H9 (cell line): ENCODE data around the gene DGKE. TPM values are rescaled to one million over a fixed set of nuclear protein-coding genes. Genes with fewer than 3 reads are reported as not detected.

ENCODE experiments used
- DNase-seq: peaks from one replicate; pipeline ENCODE4 v3.0.0-alpha.2; 2017
- H2AFZ ChIP-seq: one replicate; pipeline ENCODE4 v1.6.1; 2013; ENCODE audit warnings: mild to moderate bottlenecking, low read length, control low read depth, moderate library complexity
- H2AK5ac ChIP-seq: 2 replicates; pipeline ENCODE4 v1.6.1; 2013; ENCODE audit warnings: low read length, control low read depth, mixed read lengths; ENCODE audit not compliant: insufficient read length
- H2BK120ac ChIP-seq: one replicate; pipeline ENCODE4 v1.6.1; 2013; ENCODE audit warnings: low read depth, mild to moderate bottlenecking, low read length, control low read depth, inconsistent platforms; ENCODE audit not compliant: poor library complexity, severe bottlenecking
- H2BK12ac ChIP-seq: 2 replicates; pipeline ENCODE4 v1.6.1; 2013; ENCODE audit warnings: low read length, control low read depth, mixed read lengths, low read depth; ENCODE audit not compliant: insufficient read length
- H2BK15ac ChIP-seq: 2 replicates; pipeline ENCODE4 v1.6.1; 2013; ENCODE audit warnings: low read depth, low read length, control low read depth
- H2BK20ac ChIP-seq: one replicate; pipeline ENCODE4 v1.6.1; 2013; ENCODE audit warnings: low read depth, mild to moderate bottlenecking, low read length, control low read depth, inconsistent platforms; ENCODE audit not compliant: poor library complexity, severe bottlenecking
- H2BK5ac ChIP-seq: 2 replicates; pipeline ENCODE4 v1.6.1; 2013; ENCODE audit warnings: low read length, control low read depth, mixed read lengths; ENCODE audit not compliant: insufficient read length
- H3K14ac ChIP-seq: 2 replicates; pipeline ENCODE4 v1.6.1; 2013; ENCODE audit warnings: low read length, control low read depth; ENCODE audit not compliant: insufficient read depth
- H3K18ac ChIP-seq: 2 replicates; pipeline ENCODE4 v1.6.1; 2013; ENCODE audit warnings: low read depth, mild to moderate bottlenecking, mixed read lengths, low read length, control low read depth; ENCODE audit not compliant: insufficient read length
- H3K23ac ChIP-seq: 2 replicates; pipeline ENCODE4 v1.6.1; 2013; ENCODE audit warnings: low read length, control low read depth, mixed read lengths, low read depth; ENCODE audit not compliant: insufficient read length
- H3K23me2 ChIP-seq: 2 replicates; pipeline ENCODE4 v1.6.1; 2013; ENCODE audit warnings: low read depth, mild to moderate bottlenecking, mixed read lengths, low read length, control low read depth; ENCODE audit not compliant: insufficient read length, poor library complexity, severe bottlenecking
- H3K27ac ChIP-seq: 2 replicates; pipeline ENCODE4 v1.5.1; 2013; ENCODE audit warnings: low read length, control low read depth, mixed read lengths, low read depth; ENCODE audit not compliant: insufficient read length
- H3K27me3 ChIP-seq: 2 replicates; pipeline ENCODE4 v1.6.1; 2013; ENCODE audit warnings: low read length, control low read depth, inconsistent platforms; ENCODE audit not compliant: insufficient read depth
- H3K4ac ChIP-seq: 2 replicates; pipeline ENCODE4 v1.6.1; 2013; ENCODE audit warnings: low read depth, mild to moderate bottlenecking, control low read depth, inconsistent platforms, low read length, moderate library complexity
- H3K4me1 ChIP-seq: 2 replicates; pipeline ENCODE4 v1.6.1; 2013; ENCODE audit warnings: low read length, control low read depth, inconsistent platforms; ENCODE audit not compliant: insufficient read depth
- H3K4me2 ChIP-seq: 2 replicates; pipeline ENCODE4 v1.6.1; 2013; ENCODE audit warnings: low read length, control low read depth, mixed read lengths; ENCODE audit not compliant: insufficient read length, insufficient read depth
- H3K56ac ChIP-seq: 2 replicates; pipeline ENCODE4 v1.6.1; 2013; ENCODE audit warnings: low read depth, mild to moderate bottlenecking, mixed read lengths, low read length, control low read depth; ENCODE audit not compliant: insufficient read length
- H3K79me1 ChIP-seq: 2 replicates; pipeline ENCODE4 v1.6.1; 2013; ENCODE audit warnings: low read depth, mild to moderate bottlenecking, moderate library complexity, low read length, control low read depth, inconsistent platforms; ENCODE audit not compliant: insufficient read depth, poor library complexity, severe bottlenecking
- H3K79me2 ChIP-seq: 2 replicates; pipeline ENCODE4 v1.6.1; 2013; ENCODE audit warnings: low read length, control low read depth, inconsistent platforms; ENCODE audit not compliant: insufficient read depth
- H3K9ac ChIP-seq: 2 replicates; pipeline ENCODE4 v1.6.1; 2013; ENCODE audit warnings: low read length, control low read depth, mixed read lengths; ENCODE audit not compliant: insufficient read length; ENCODE audit errors: extremely low read depth
- H3K9me3 ChIP-seq: one replicate; pipeline ENCODE4 v1.6.1; 2013; ENCODE audit warnings: low read depth, low read length, inconsistent platforms; ENCODE audit not compliant: control insufficient read depth
- H3T11ph ChIP-seq: one replicate; pipeline ENCODE4 v1.6.1; 2013; ENCODE audit warnings: mild to moderate bottlenecking, low read length, control low read depth, inconsistent platforms
- H4K20me1 ChIP-seq: one replicate; pipeline ENCODE4 v1.6.1; 2013; ENCODE audit not compliant: control insufficient read depth, insufficient read length, insufficient read depth
- H4K5ac ChIP-seq: 2 replicates; pipeline ENCODE4 v1.6.1; 2013; ENCODE audit warnings: low read depth, mild to moderate bottlenecking, mixed read lengths, low read length, control low read depth; ENCODE audit not compliant: insufficient read length
- H4K8ac ChIP-seq: replicated peaks from 2 replicates; pipeline ENCODE4 v1.6.1; 2013; ENCODE audit warnings: low read length, control low read depth, mixed read lengths, low read depth; ENCODE audit not compliant: insufficient read length
- H4K91ac ChIP-seq: 2 replicates; pipeline ENCODE4 v1.6.1; 2013; ENCODE audit warnings: low read depth, mild to moderate bottlenecking, moderate library complexity, mixed read lengths, low read length, control low read depth; ENCODE audit not compliant: insufficient read length
- H3K27ac Mint-ChIP-seq, 3 experiments: 2 replicates in 2 of 3; 3 replicates in 1 of 3; pipeline ENCODE4 v1.8.0; 2020 to 2021; ENCODE audit warnings: mixed read lengths in 3 of 3, mild to moderate bottlenecking in 1 of 3, moderate library complexity in 1 of 3
- H3K27me3 Mint-ChIP-seq: 2 replicates; pipeline ENCODE4 v1.8.0; 2021; ENCODE audit warnings: low read depth, mild to moderate bottlenecking, moderate library complexity, mixed read lengths
- H3K36me3 Mint-ChIP-seq, 3 experiments: 2 replicates in 2 of 3; 3 replicates in 1 of 3; pipeline ENCODE4 v1.8.0; 2020 to 2021; ENCODE audit warnings: low read depth in 3 of 3, mixed read lengths in 3 of 3; ENCODE audit not compliant: insufficient read depth in 1 of 3
- H3K4me1 Mint-ChIP-seq, 2 experiments: 2 replicates each; pipeline ENCODE4 v1.8.0; 2020; ENCODE audit warnings: mixed read lengths in 2 of 2
- H3K4me3 Mint-ChIP-seq, 2 experiments: 2 replicates in 1 of 2; 3 replicates in 1 of 2; pipeline ENCODE4 v1.8.0; 2020 to 2021; ENCODE audit warnings: mild to moderate bottlenecking in 2 of 2, mixed read lengths in 2 of 2, moderate library complexity in 1 of 2
- H3K9me3 Mint-ChIP-seq, 2 experiments: 2 replicates in 1 of 2; 3 replicates in 1 of 2; pipeline ENCODE4 v1.8.0; 2020; ENCODE audit warnings: mild to moderate bottlenecking in 2 of 2, mixed read lengths in 2 of 2, moderate library complexity in 1 of 2
- WGBS: extraction: QIAGEN DNeasy Blood & Tissue Kit; methylation state at CpG from one replicate; pipeline ENCODE4 v1.1.7; 2013; ENCODE audit warnings: missing lambda C conversion rate, low lambda C conversion rate, mixed read lengths; ENCODE audit not compliant: insufficient read length; ENCODE audit errors: extremely low coverage; 5-methylcytosine and 5-hydroxymethylcytosine counted together
- total RNA-seq: library from RNA; stranded (reverse); gene quantifications from 2 replicates; pipeline ENCODE4 v1.2.1, GENCODE V29; 2021
- TF ChIP-seq, protein P1 (sequence below): fragments of 200-600 bp; sonication (generic); conservative IDR thresholded peaks from 3 replicates; pipeline ENCODE4 v1.8.0; 2021; ENCODE audit warnings: antibody characterized with exemption, mild to moderate bottlenecking

Gene DGKE
- total RNA-seq, 1 experiment from 2014 or later: 4.9 TPM

DNA sequence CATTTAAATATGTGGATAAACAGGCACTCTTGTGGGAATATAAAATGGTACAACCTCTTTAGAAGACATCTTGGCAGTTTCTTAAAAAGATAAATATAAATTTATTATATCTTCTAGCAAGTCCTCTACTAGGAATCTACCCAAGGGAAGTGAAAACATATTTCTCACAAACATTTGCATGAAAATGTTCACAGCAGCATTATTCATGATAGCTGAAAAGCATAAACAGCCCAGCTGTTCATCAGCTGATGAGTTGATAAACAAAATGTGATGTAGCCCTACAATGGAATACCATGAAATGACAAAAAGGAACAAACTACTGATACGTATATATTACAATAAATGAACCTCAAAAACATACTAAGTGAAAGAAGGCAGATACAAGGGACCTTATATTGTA, 12.0 kb downstream of the DGKE start:
- no peak for DNase-seq
- Histone ChIP-seq H3K27ac (no peak overlapping the region), H3K79me1 (no peaks in the 10 kb centered on the region), H3K23ac (no peak overlapping the region), H3K9ac (no peak overlapping the region), H3K27me3 (no peaks in the 10 kb centered on the region), H2BK5ac (no peak overlapping the region), H3K56ac (no peak overlapping the region), H3K23me2 (peaks cover 2% of the 10 kb centered on the region), H2BK120ac (no peak overlapping the region), H2AFZ (no peak overlapping the region), H3K9me3 (no peaks in the 10 kb centered on the region), H4K8ac (no peak overlapping the region), H2BK20ac (no peak overlapping the region), H3K18ac (no peak overlapping the region), H3K4ac (no peak overlapping the region), H4K91ac (no peak overlapping the region), H4K5ac (no peak overlapping the region), H3T11ph (no peak overlapping the region), H3K4me2 (no peak overlapping the region), H2BK15ac (no peak overlapping the region), H3K14ac (no peak overlapping the region), H2BK12ac (no peak overlapping the region), H3K79me2 (no peaks in the 10 kb centered on the region), H4K20me1 (no peaks in the 10 kb centered on the region), H3K4me1 (no peaks in the 10 kb centered on the region), H2AK5ac (no peak overlapping the region)
- no peak overlapping the region for H3K4me3 Mint-ChIP-seq
- no CpG with 5 or more reads among the region's 1 CpG for WGBS
- no peaks in the 10 kb centered on the region for H3K4me1 Mint-ChIP-seq
- no peak overlapping the region for H3K27ac Mint-ChIP-seq
- peaks cover 2 to 7% (median 4%) of the 10 kb centered on the region in 3 experiments; a peak in 4 of 7 replicates for H3K36me3 Mint-ChIP-seq
- H3K27me3 Mint-ChIP-seq: no peaks in the 10 kb centered on the region
- TF ChIP-seq, protein P1, sequence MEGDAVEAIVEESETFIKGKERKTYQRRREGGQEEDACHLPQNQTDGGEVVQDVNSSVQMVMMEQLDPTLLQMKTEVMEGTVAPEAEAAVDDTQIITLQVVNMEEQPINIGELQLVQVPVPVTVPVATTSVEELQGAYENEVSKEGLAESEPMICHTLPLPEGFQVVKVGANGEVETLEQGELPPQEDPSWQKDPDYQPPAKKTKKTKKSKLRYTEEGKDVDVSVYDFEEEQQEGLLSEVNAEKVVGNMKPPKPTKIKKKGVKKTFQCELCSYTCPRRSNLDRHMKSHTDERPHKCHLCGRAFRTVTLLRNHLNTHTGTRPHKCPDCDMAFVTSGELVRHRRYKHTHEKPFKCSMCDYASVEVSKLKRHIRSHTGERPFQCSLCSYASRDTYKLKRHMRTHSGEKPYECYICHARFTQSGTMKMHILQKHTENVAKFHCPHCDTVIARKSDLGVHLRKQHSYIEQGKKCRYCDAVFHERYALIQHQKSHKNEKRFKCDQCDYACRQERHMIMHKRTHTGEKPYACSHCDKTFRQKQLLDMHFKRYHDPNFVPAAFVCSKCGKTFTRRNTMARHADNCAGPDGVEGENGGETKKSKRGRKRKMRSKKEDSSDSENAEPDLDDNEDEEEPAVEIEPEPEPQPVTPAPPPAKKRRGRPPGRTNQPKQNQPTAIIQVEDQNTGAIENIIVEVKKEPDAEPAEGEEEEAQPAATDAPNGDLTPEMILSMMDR: no peak
- no peaks in the 10 kb centered on the region for H3K9me3 Mint-ChIP-seq
